H1 (cell line): ENCODE measurements around the gene RHOBTB3. TPM values are rescaled to one million over a fixed set of nuclear protein-coding genes. Genes with fewer than 3 reads are reported as not detected.

Experiments
- CTCF ChIA-PET: fragments of 300-600 bp; sonication (Branson Sonifier 250); formaldehyde crosslinking; loops from one replicate; lab custom pipeline; 2021; ENCODE audit not compliant: partially characterized antibody; lab: Charles Lee
- POLR2A ChIA-PET: fragments of 300-600 bp; sonication (Branson Sonifier 250); formaldehyde crosslinking; loops from one replicate; lab custom pipeline; 2021; ENCODE audit warnings: inconsistent platforms; ENCODE audit not compliant: partially characterized antibody; lab: Charles Lee
- DNase-seq, 2 experiments: peaks; one replicate each; pipeline versions ENCODE4 v3.0.0 to v3.0.0-alpha.2; 2010 to 2022; ENCODE audit warnings: low spot score in 2 of 2, low read depth in 1 of 2, mixed read lengths in 1 of 2
- FAIRE-seq: peaks from 2 replicates; lab custom pipeline; 2011; peaks lifted over from hg19 to GRCh38; lab: Jason Lieb, UNC
- H2AFZ ChIP-seq: 2 replicates; pipeline ENCODE4 v1.8.1; 2012; ENCODE audit warnings: low read length, inconsistent platforms
- H2AK5ac ChIP-seq: 2 replicates; pipeline ENCODE4 v1.6.1; 2013; ENCODE audit warnings: low read depth, low read length
- H2BK120ac ChIP-seq: replicated peaks from 2 replicates; pipeline ENCODE3; 2013; ENCODE audit warnings: low read depth, low read length, inconsistent platforms
- H2BK12ac ChIP-seq: 2 replicates; pipeline ENCODE4 v1.6.1; 2013; ENCODE audit warnings: low read depth, low read length
- H2BK15ac ChIP-seq: 2 replicates; pipeline ENCODE4 v1.6.1; 2013; ENCODE audit warnings: low read length
- H2BK20ac ChIP-seq: 2 replicates; pipeline ENCODE4 v1.6.1; 2013; ENCODE audit warnings: low read length
- H2BK5ac ChIP-seq: 2 replicates; pipeline ENCODE4 v1.6.1; 2013; ENCODE audit warnings: low read depth, low read length
- H3K14ac ChIP-seq: 2 replicates; pipeline ENCODE4 v1.6.1; 2013; ENCODE audit warnings: inconsistent platforms; ENCODE audit not compliant: insufficient read length
- H3K18ac ChIP-seq: 2 replicates; pipeline ENCODE4 v1.6.1; 2013; ENCODE audit warnings: low read length; ENCODE audit errors: extremely low read depth
- H3K23ac ChIP-seq: 2 replicates; pipeline ENCODE4 v1.6.1; 2013; ENCODE audit warnings: inconsistent platforms; ENCODE audit not compliant: insufficient read length
- H3K23me2 ChIP-seq: 2 replicates; pipeline ENCODE4 v1.6.1; 2013; ENCODE audit warnings: low read depth, low read length
- H3K27ac ChIP-seq: 2 replicates; pipeline ENCODE4 v1.6.1; 2011; ENCODE audit warnings: low read depth, low read length, inconsistent platforms
- H3K27me3 ChIP-seq, 4 experiments: replicated peaks in 1 of 4; 1 replicate in 1 of 4; 2 replicates in 3 of 4; pipeline versions ENCODE4 v1.6.1 to v1.8.1; 2011 to 2013; ENCODE audit warnings: low read length in 3 of 4, mild to moderate bottlenecking in 3 of 4, inconsistent platforms in 2 of 4, mixed read lengths in 2 of 4, moderate library complexity in 1 of 4; ENCODE audit not compliant: control insufficient read depth in 3 of 4, insufficient read depth in 3 of 4; ENCODE audit errors: extremely low read depth in 1 of 4
- H3K36me3 ChIP-seq, 4 experiments: 2 replicates each; pipeline versions ENCODE4 v1.6.1 to v1.8.1; 2011 to 2013; ENCODE audit warnings: mild to moderate bottlenecking in 4 of 4, low read length in 3 of 4, moderate library complexity in 2 of 4, control low read depth in 1 of 4, inconsistent platforms in 1 of 4; ENCODE audit not compliant: insufficient read depth in 4 of 4, control insufficient read depth in 2 of 4
- H3K4ac ChIP-seq: replicated peaks from 2 replicates; pipeline ENCODE3; 2013; ENCODE audit warnings: low read length, low read depth, mixed read lengths, inconsistent platforms; ENCODE audit not compliant: insufficient read length
- H3K4me1 ChIP-seq, 4 experiments: replicated peaks in 1 of 4; 1 replicate in 1 of 4; 2 replicates in 3 of 4; pipeline versions ENCODE4 v1.6.1 to v1.8.1; 2011 to 2013; ENCODE audit warnings: low read length in 3 of 4, inconsistent platforms in 2 of 4, mixed read lengths in 1 of 4; ENCODE audit not compliant: insufficient read depth in 4 of 4, control insufficient read depth in 3 of 4
- H3K4me2 ChIP-seq, 2 experiments: 2 replicates each; pipeline versions ENCODE4 v1.6.1 to v1.8.1; 2011 to 2013; ENCODE audit warnings: low read depth in 2 of 2, low read length in 2 of 2, control low read depth in 1 of 2, inconsistent platforms in 1 of 2, mild to moderate bottlenecking in 1 of 2; ENCODE audit not compliant: insufficient read depth in 1 of 2
- H3K4me3 ChIP-seq, 4 experiments: fragments of 200-600, 300-600 bp in 1 of 4; sonication (generic), shearing (Covaris generic), sonication (Bioruptor Twin) in 1 of 4; 2 replicates each; pipeline versions ENCODE4 v1.5.1 to v1.8.1; 2011 to 2016; ENCODE audit warnings: low read length in 4 of 4, low read depth in 3 of 4, control low read depth in 2 of 4, inconsistent platforms in 2 of 4, mild to moderate bottlenecking in 2 of 4, mixed read lengths in 1 of 4, moderate library complexity in 1 of 4; ENCODE audit not compliant: insufficient read depth in 2 of 4; ENCODE audit errors: extremely low read depth in 1 of 4
- H3K56ac ChIP-seq: replicated peaks from 2 replicates; pipeline ENCODE3; 2013; ENCODE audit warnings: low read depth, mild to moderate bottlenecking, mixed read lengths, low read length, inconsistent platforms; ENCODE audit not compliant: insufficient read length
- H3K79me1 ChIP-seq: 2 replicates; pipeline ENCODE4 v1.6.1; 2013; ENCODE audit warnings: low read depth, low read length, control low read depth
- H3K79me2 ChIP-seq, 2 experiments: 2 replicates each; pipeline versions ENCODE4 v1.6.1 to v1.8.1; 2012 to 2013; ENCODE audit warnings: low read length in 2 of 2, mild to moderate bottlenecking in 2 of 2, inconsistent platforms in 1 of 2; ENCODE audit not compliant: insufficient read depth in 2 of 2, control insufficient read depth in 1 of 2
- H3K9ac ChIP-seq, 4 experiments: replicated peaks in 1 of 4; 1 replicate in 1 of 4; 2 replicates in 3 of 4; pipeline versions ENCODE4 v1.6.1 to v1.8.1; 2011 to 2013; ENCODE audit warnings: low read depth in 3 of 4, low read length in 3 of 4, control low read depth in 2 of 4, mild to moderate bottlenecking in 2 of 4, moderate library complexity in 2 of 4, inconsistent platforms in 1 of 4; ENCODE audit errors: extremely low read depth in 1 of 4
- H3K9me3 ChIP-seq, 2 experiments: 2 replicates each; pipeline versions ENCODE4 v1.6.1 to v1.8.1; 2012 to 2013; ENCODE audit warnings: mild to moderate bottlenecking in 2 of 2, moderate library complexity in 2 of 2, control low read depth in 1 of 2, inconsistent platforms in 1 of 2, low read depth in 1 of 2, low read length in 1 of 2, mixed read lengths in 1 of 2; ENCODE audit not compliant: insufficient read depth in 2 of 2
- H4K20me1 ChIP-seq, 2 experiments: replicated peaks in 1 of 2; 2 replicates each; pipeline versions ENCODE3 to v1.8.1; 2011 to 2013; ENCODE audit warnings: inconsistent platforms in 2 of 2, low read length in 2 of 2, mild to moderate bottlenecking in 1 of 2; ENCODE audit not compliant: insufficient read depth in 2 of 2, control insufficient read depth in 1 of 2
- H4K5ac ChIP-seq: 2 replicates; pipeline ENCODE4 v1.6.1; 2013; ENCODE audit warnings: low read length, low read depth, mixed read lengths, inconsistent platforms; ENCODE audit not compliant: insufficient read length
- H4K8ac ChIP-seq: 2 replicates; pipeline ENCODE4 v1.8.0; 2013; ENCODE audit warnings: mild to moderate bottlenecking, moderate library complexity, low read length, inconsistent platforms; ENCODE audit not compliant: insufficient read depth; ENCODE audit errors: extremely low read depth
- H4K91ac ChIP-seq: replicated peaks from 2 replicates; pipeline ENCODE3; 2013; ENCODE audit warnings: low read length, mixed read lengths, inconsistent platforms; ENCODE audit not compliant: insufficient read length
- E2F6 ChIP-seq: IDR thresholded peaks from 2 replicates; pipeline ENCODE4 v1.6.1; 2012; ENCODE audit warnings: inconsistent platforms
- MAFK ChIP-seq: IDR thresholded peaks from 2 replicates; pipeline ENCODE4 v1.6.1; 2012; ENCODE audit warnings: low read depth, mild to moderate bottlenecking, improper control_type of control experiment, low read length
- RAD21 ChIP-seq, 2 experiments: IDR thresholded peaks in 1 of 2; conservative IDR thresholded peaks in 1 of 2; 2 replicates each; pipeline ENCODE4 v1.6.1; 2011; ENCODE audit warnings: low read depth in 2 of 2, low read length in 2 of 2, improper control_type of control experiment in 1 of 2, inconsistent platforms in 1 of 2, mild to moderate bottlenecking in 1 of 2, moderate library complexity in 1 of 2
- WGBS, 2 experiments: shearing (Covaris generic) in 1 of 2; methylation state at CpG; one replicate each; pipeline versions ENCODE4 v1.1.6 to v1.1.7; 2013 to 2015; ENCODE audit warnings: low lambda C conversion rate in 2 of 2, mixed read lengths in 2 of 2, inconsistent platforms in 1 of 2, low coverage in 1 of 2, missing lambda C conversion rate in 1 of 2; ENCODE audit not compliant: insufficient replicate concordance in 2 of 2, insufficient coverage in 1 of 2, insufficient read length in 1 of 2; ENCODE audit errors: extremely low coverage in 1 of 2, missing lambda C conversion rate in 1 of 2; 5-methylcytosine and 5-hydroxymethylcytosine counted together
- polyA plus RNA-seq, 7 experiments: library from polyadenylated mRNA; depleted of rRNA in 3 of 7; stranded (reverse) in 5 of 7; unstranded in 2 of 7; fragments of >200 nt in 5 of 7; fragments of 200-250 nt in 2 of 7; gene quantifications; 1 replicate in 5 of 7; 2 replicates in 1 of 7; 4 replicates in 1 of 7; pipeline versions ENCODE4 v1.2.1 to v1.2.3, GENCODE V29; 2011 to 2013; ENCODE audit warnings: missing spikeins in 2 of 7, mixed read lengths in 2 of 7
- total RNA-seq: library from RNA; stranded (reverse); fragmentation: NEBNext Ultra II Directional; extraction: Animal tissue kit (Norgen Biotek cat#: 25700); gene quantifications from 2 replicates; pipeline ENCODE4 v1.2.1, GENCODE V29; 2021

RHOBTB3 gene
- total and polyA plus RNA-seq, 2 of the 8 experiments (the other 6 are each of a cell fraction or from before 2014, with no cell fraction given): 8.2 to 17.5 TPM

GRCh38 chr5:95739857-95740256 lies 8.7 kb downstream of the RHOBTB3 start:
- no peak overlapping the region for H2BK120ac ChIP-seq
- H3K4me1 ChIP-seq: no peaks in the 10 kb centered on the region
- no peaks in the 10 kb centered on the region for H3K79me2 ChIP-seq
- no peak overlapping the region for H4K91ac ChIP-seq
- H3K9ac ChIP-seq: no peak overlapping the region
- no peaks in the 10 kb centered on the region for H3K36me3 ChIP-seq
- FAIRE-seq: no peak
- H3K9me3 ChIP-seq: no peaks in the 10 kb centered on the region
- H2BK15ac ChIP-seq: no peak overlapping the region
- H3K4me3 ChIP-seq: no peak overlapping the region
- H3K27ac ChIP-seq: no peak overlapping the region
- DNase-seq: no peak
- H3K14ac ChIP-seq: no peak overlapping the region
- H2BK12ac ChIP-seq: no peak overlapping the region
- H4K20me1 ChIP-seq: no peaks in the 10 kb centered on the region
- H2BK5ac ChIP-seq: no peak overlapping the region
- H2AFZ ChIP-seq: no peak overlapping the region
- no peak overlapping the region for H4K5ac ChIP-seq
- H3K23ac ChIP-seq: no peak overlapping the region
- TF ChIP-seq MAFK (no peak), E2F6 (no peak), RAD21 (IDR thresholded peaks at IDR 0.05 in 1 of 2, conservative IDR thresholded peaks at IDR 0.05 in 1 of 2; ENCODE audit: low read depth in 2 of 2, low read length in 2 of 2) (no peak)
- H3K18ac ChIP-seq: no peak overlapping the region
- H4K8ac ChIP-seq: no peak overlapping the region
- no peak overlapping the region for H2BK20ac ChIP-seq
- CTCF ChIA-PET: interaction anchor here (1.8 kb wide), 1 partner anchor 12 kb away, joined by 4 read pairs; no protein-coding TSS in a partner anchor
- no peak overlapping the region for H3K4me2 ChIP-seq
- H2AK5ac ChIP-seq: no peak overlapping the region
- H3K23me2 ChIP-seq: no peaks in the 10 kb centered on the region
- POLR2A ChIA-PET: no interaction called here
- WGBS, 2 experiments: 91% methylated on average over 2 of the region's 2 CpGs; no CpG with 5 or more reads in 1 of the 2 experiments
- H3K79me1 ChIP-seq: no peaks in the 10 kb centered on the region
- no peak overlapping the region for H3K56ac ChIP-seq
- H3K4ac ChIP-seq: no peak overlapping the region
- no peaks in the 10 kb centered on the region for H3K27me3 ChIP-seq
